ENCODE data around the gene TRIOBP. TPM values are rescaled to one million over a fixed set of nuclear protein-coding genes. Genes with fewer than 3 reads are reported as not detected.
A peak's percentile ranks its signal among the peaks of the same experiment; 100 is the strongest.

TRIOBP gene, protein sequence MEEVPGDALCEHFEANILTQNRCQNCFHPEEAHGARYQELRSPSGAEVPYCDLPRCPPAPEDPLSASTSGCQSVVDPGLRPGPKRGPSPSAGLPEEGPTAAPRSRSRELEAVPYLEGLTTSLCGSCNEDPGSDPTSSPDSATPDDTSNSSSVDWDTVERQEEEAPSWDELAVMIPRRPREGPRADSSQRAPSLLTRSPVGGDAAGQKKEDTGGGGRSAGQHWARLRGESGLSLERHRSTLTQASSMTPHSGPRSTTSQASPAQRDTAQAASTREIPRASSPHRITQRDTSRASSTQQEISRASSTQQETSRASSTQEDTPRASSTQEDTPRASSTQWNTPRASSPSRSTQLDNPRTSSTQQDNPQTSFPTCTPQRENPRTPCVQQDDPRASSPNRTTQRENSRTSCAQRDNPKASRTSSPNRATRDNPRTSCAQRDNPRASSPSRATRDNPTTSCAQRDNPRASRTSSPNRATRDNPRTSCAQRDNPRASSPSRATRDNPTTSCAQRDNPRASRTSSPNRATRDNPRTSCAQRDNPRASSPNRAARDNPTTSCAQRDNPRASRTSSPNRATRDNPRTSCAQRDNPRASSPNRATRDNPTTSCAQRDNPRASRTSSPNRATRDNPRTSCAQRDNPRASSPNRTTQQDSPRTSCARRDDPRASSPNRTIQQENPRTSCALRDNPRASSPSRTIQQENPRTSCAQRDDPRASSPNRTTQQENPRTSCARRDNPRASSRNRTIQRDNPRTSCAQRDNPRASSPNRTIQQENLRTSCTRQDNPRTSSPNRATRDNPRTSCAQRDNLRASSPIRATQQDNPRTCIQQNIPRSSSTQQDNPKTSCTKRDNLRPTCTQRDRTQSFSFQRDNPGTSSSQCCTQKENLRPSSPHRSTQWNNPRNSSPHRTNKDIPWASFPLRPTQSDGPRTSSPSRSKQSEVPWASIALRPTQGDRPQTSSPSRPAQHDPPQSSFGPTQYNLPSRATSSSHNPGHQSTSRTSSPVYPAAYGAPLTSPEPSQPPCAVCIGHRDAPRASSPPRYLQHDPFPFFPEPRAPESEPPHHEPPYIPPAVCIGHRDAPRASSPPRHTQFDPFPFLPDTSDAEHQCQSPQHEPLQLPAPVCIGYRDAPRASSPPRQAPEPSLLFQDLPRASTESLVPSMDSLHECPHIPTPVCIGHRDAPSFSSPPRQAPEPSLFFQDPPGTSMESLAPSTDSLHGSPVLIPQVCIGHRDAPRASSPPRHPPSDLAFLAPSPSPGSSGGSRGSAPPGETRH (N-terminal part only)
- polyA plus RNA-seq (2012; ENCODE audit: insufficient read length, low read depth), result 62.5 TPM

DNA sequence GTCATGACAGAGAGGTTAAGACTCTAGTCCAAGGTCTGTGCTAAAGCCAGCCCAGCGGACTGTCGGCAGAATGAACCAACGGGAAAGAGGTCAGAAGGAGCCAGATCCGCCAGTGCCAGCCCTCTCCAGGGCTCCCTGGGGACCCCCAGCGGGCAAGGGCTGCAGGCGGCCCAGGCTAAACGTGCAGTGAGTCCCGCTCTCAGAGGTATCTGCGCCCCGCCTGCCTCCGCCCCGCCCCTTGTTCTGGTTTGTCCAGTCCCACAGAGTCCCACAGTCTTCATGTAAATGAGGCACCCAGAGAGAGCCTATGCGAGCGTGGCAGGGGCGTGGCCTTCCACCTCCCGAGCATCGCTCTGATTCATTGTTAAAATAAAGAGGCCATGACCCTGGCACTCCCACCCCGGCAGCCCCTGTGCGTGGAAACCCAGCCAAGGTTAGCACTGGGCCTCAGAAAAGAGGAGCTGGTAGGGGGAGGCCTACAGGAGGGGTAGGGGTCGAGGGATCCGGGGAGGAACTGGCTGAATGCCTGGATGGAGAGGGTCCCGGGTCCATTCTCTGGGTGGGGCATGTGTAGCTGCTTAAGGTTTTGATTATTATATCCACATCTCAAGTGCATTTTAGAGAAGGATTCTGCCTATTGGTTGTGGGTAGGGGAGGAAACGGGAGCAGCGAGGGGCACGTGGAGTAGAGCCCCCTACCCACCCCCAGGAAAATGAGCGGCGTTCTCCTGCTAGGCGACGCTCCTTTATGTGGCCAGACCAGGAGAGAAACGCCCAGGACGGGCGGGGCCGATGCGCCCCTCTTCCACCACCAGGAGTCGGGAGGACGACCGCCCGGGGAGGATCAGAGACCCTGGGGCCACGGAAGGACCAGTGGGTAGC, at the start of gene TRIOBP:
Gene TRIOBP, plus strand, starts transcription at position 392 of the 881 bp plus-strand sequence. CDS start 4,318 bp downstream, outside the sequence.
- no peak; the same call in 1 of the 2 replicates for TF ChIP-seq SIN3A (IDR thresholded peaks at IDR 0.05; ENCODE audit: borderline replicate concordance, insufficient read depth, low read length)
- TF ChIP-seq, protein P1, sequence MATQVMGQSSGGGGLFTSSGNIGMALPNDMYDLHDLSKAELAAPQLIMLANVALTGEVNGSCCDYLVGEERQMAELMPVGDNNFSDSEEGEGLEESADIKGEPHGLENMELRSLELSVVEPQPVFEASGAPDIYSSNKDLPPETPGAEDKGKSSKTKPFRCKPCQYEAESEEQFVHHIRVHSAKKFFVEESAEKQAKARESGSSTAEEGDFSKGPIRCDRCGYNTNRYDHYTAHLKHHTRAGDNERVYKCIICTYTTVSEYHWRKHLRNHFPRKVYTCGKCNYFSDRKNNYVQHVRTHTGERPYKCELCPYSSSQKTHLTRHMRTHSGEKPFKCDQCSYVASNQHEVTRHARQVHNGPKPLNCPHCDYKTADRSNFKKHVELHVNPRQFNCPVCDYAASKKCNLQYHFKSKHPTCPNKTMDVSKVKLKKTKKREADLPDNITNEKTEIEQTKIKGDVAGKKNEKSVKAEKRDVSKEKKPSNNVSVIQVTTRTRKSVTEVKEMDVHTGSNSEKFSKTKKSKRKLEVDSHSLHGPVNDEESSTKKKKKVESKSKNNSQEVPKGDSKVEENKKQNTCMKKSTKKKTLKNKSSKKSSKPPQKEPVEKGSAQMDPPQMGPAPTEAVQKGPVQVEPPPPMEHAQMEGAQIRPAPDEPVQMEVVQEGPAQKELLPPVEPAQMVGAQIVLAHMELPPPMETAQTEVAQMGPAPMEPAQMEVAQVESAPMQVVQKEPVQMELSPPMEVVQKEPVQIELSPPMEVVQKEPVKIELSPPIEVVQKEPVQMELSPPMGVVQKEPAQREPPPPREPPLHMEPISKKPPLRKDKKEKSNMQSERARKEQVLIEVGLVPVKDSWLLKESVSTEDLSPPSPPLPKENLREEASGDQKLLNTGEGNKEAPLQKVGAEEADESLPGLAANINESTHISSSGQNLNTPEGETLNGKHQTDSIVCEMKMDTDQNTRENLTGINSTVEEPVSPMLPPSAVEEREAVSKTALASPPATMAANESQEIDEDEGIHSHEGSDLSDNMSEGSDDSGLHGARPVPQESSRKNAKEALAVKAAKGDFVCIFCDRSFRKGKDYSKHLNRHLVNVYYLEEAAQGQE (IDR thresholded peaks at IDR 0.05; ENCODE audit: insufficient read depth in 1 of 2, low read depth in 2 of 2, low read length in 2 of 2), result no peak
- peak; percentile 77 for TF ChIP-seq FOXP2 (optimal IDR thresholded peaks at IDR 0.05; ENCODE audit: borderline replicate concordance, extremely low read depth, extremely low read length, insufficient read depth)
- no peak for TF ChIP-seq TAF1 (IDR thresholded peaks at IDR 0.05; ENCODE audit: borderline replicate concordance, insufficient read depth, low read length)
- TF ChIP-seq POLR2AphosphoS5 (IDR thresholded peaks at IDR 0.05; ENCODE audit: low read depth, low read length), result peak; percentile 70; the same call in 1 of the 2 replicates

DNA sequence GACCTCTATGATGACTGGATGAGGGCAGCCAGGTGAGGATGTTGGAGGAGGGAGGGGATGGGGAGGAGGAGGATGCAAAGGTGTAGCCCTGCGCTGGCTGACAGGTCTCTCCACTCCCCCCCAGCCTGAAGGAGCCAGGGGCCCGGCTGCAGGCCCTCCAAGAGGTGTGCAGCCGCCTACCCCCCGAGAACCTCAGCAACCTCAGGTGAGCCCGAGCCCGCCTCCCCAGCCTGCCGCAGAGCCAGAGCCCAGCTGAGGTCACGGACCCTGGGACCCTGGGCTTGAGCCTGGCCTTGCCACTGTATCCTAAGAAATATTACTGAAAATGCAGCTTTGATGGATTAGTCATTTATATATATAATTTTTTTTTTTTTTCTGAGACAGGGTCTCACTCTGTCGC, 49.5 kb upstream of the TRIOBP start:
- TF ChIP-seq, protein P1 (IDR thresholded peaks at IDR 0.05; ENCODE audit: insufficient read depth in 1 of 2, low read depth in 2 of 2, low read length in 2 of 2), result no peak
- no peak for TF ChIP-seq FOXP2 (optimal IDR thresholded peaks at IDR 0.05; ENCODE audit: borderline replicate concordance, extremely low read depth, extremely low read length, insufficient read depth)
- no peak for TF ChIP-seq POLR2AphosphoS5 (IDR thresholded peaks at IDR 0.05; ENCODE audit: low read depth, low read length)
- no peak for TF ChIP-seq SIN3A (IDR thresholded peaks at IDR 0.05; ENCODE audit: borderline replicate concordance, insufficient read depth, low read length)
- TF ChIP-seq TAF1 (IDR thresholded peaks at IDR 0.05; ENCODE audit: borderline replicate concordance, insufficient read depth, low read length), result no peak

DNA sequence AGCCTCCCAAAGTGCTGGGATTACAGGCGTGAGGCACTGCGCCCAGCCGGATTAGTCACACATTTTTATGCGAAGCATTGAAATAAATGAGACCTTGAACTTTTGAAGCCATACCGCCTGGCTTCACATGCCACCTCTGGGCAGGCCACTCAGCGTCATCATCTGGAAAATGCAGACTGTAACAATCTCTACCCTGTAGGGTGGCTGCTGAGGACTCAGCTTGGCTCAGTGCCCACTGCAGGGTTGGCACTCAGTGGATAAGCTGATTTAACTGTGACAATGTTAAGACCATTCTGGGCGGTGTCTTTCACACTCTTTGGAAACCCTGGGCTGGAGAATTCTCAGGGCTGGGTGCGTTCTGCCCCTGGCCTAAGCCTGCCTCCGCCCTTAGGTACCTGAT, 48.9 kb upstream of the TRIOBP start:
- TF ChIP-seq SIN3A (IDR thresholded peaks at IDR 0.05; ENCODE audit: borderline replicate concordance, insufficient read depth, low read length) (no peak), POLR2AphosphoS5 (IDR thresholded peaks at IDR 0.05; ENCODE audit: low read depth, low read length) (no peak), TAF1 (IDR thresholded peaks at IDR 0.05; ENCODE audit: borderline replicate concordance, insufficient read depth, low read length) (no peak)
- TF ChIP-seq, protein P1 (IDR thresholded peaks at IDR 0.05; ENCODE audit: insufficient read depth in 1 of 2, low read depth in 2 of 2, low read length in 2 of 2), result no peak
